A673 (cell line): Measurements from ENCODE around the gene TMEM164.

ENCODE experiments used
- EZH2 ChIP-seq: fragments of 200-600 bp; sonication (generic); IDR thresholded peaks from 2 replicates; pipeline ENCODE4 v1.6.1; 2017; ENCODE audit warnings: borderline replicate concordance, low read depth, mild to moderate bottlenecking, mixed read lengths, antibody characterized with exemption, low read length; ENCODE audit not compliant: poor library complexity, severe bottlenecking
- TF ChIP-seq, protein P1 (sequence below): fragments of 300-800, 200-600 bp; sonication (generic); conservative IDR thresholded peaks from 2 replicates; pipeline ENCODE4 v1.5.1; 2017; ENCODE audit warnings: low read depth, mild to moderate bottlenecking, antibody characterized with exemption, low read length, moderate library complexity, mixed read lengths

DNA sequence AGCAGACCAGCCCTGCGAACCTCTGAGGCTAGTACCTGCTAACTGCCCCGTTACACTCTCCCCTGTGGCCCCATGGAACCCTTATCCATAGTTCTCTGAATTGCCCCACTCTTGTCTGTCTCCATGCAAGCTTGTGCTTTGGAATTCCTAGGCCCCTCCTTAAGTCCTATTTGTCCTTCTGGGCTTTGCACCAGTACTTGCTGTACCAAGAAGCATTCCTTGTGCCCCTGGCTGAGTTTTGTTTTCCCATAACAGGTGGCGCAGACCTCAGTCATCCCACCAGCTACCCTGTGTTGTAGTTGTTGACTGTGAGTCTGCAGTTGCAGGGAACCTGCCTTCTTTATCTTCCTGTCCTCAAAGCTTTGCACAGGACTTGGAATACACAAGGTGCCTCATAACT is 167.1 kb downstream of the TMEM164 start:
- TF ChIP-seq, protein P1, sequence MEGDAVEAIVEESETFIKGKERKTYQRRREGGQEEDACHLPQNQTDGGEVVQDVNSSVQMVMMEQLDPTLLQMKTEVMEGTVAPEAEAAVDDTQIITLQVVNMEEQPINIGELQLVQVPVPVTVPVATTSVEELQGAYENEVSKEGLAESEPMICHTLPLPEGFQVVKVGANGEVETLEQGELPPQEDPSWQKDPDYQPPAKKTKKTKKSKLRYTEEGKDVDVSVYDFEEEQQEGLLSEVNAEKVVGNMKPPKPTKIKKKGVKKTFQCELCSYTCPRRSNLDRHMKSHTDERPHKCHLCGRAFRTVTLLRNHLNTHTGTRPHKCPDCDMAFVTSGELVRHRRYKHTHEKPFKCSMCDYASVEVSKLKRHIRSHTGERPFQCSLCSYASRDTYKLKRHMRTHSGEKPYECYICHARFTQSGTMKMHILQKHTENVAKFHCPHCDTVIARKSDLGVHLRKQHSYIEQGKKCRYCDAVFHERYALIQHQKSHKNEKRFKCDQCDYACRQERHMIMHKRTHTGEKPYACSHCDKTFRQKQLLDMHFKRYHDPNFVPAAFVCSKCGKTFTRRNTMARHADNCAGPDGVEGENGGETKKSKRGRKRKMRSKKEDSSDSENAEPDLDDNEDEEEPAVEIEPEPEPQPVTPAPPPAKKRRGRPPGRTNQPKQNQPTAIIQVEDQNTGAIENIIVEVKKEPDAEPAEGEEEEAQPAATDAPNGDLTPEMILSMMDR = no peak
- TF ChIP-seq EZH2 = no peak
